Ishikawa (cell line): ENCODE results near the gene CLASP1.

Experiments
- CREB1 ChIP-seq: IDR thresholded peaks from 2 replicates; pipeline ENCODE4 v1.6.1; 2012; ENCODE audit warnings: low read depth
- EP300 ChIP-seq: IDR thresholded peaks from 2 replicates; pipeline ENCODE4 v1.6.1; 2012; ENCODE audit warnings: borderline replicate concordance
- RAD21 ChIP-seq: IDR thresholded peaks from 2 replicates; pipeline ENCODE4 v1.6.1; 2012; ENCODE audit warnings: low read depth

DNA sequence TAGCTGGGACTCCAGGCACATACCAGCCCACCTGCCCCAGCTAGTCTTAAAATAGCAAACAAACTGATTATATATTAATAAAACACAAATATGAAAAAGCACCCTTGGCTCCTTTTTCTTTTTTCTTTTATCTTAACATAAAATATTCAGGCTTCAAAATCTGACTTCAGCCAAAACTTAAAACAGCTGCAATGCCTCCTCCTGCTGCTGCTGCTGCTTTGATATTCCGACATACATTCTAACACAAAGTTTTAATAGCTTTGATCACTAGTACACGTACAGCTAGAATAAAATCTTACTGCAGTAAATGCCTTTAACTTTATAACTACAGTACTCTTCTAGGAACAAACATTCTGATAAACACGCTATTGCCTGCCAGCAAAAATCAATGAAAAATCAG lies 190.0 kb downstream of the CLASP1 start:
- TF ChIP-seq EP300 (no peak), CREB1 (no peak), RAD21 (no peak)
